HepG2 (cell line): ENCODE measurements around the gene BPIFB2. TPM values are rescaled to one million over a fixed set of nuclear protein-coding genes. Genes with fewer than 3 reads are reported as not detected.
A peak's percentile ranks its signal among the peaks of the same experiment; 100 is the strongest.

ENCODE experiments used
- ELF1 ChIP-seq: sonication (generic); formaldehyde crosslinking; IDR thresholded peaks from 2 replicates; pipeline ENCODE4 v1.4.0; 2020; ENCODE audit warnings: missing genetic modification reagents
- FOSL2 ChIP-seq: sonication (generic); formaldehyde crosslinking; IDR thresholded peaks from 2 replicates; pipeline ENCODE4 v1.4.0; 2020; ENCODE audit warnings: missing genetic modification reagents
- HDAC2 ChIP-seq: sonication (generic); formaldehyde crosslinking; IDR thresholded peaks from 2 replicates; pipeline ENCODE4 v1.4.0; 2020; ENCODE audit warnings: missing genetic modification reagents
- JARID2 ChIP-seq: sonication (generic); formaldehyde crosslinking; IDR thresholded peaks from 2 replicates; pipeline ENCODE4 v1.8.1; 2023; ENCODE audit warnings: missing genetic modification reagents, inconsistent platforms; ENCODE audit not compliant: insufficient replicate concordance
- MXI1 ChIP-seq: IDR thresholded peaks from 3 replicates; pipeline ENCODE4 v1.6.1; 2012; ENCODE audit warnings: low read depth, low read length, inconsistent platforms, borderline replicate concordance
- NFYC ChIP-seq: IDR thresholded peaks from 2 replicates; pipeline ENCODE4 v1.6.1; 2016; ENCODE audit warnings: missing genetic modification reagents, missing compliant biosample characterization
- RFXAP ChIP-seq: sonication (generic); formaldehyde crosslinking; IDR thresholded peaks from 2 replicates; pipeline ENCODE4 v1.4.0; 2020; ENCODE audit warnings: missing genetic modification reagents, borderline replicate concordance
- RXRB ChIP-seq: IDR thresholded peaks from 2 replicates; pipeline ENCODE4 v1.6.1; 2016; ENCODE audit warnings: borderline replicate concordance, missing genetic modification reagents, missing compliant biosample characterization
- ZBTB3 ChIP-seq: sonication (generic); formaldehyde crosslinking; IDR thresholded peaks from 2 replicates; pipeline ENCODE4 v1.4.0; 2020; ENCODE audit warnings: low read depth, mild to moderate bottlenecking, moderate library complexity, missing genetic modification reagents, borderline replicate concordance
- ZFYVE20 ChIP-seq: sonication (generic); formaldehyde crosslinking; IDR thresholded peaks from 2 replicates; pipeline ENCODE4 v1.8.0; 2023; ENCODE audit warnings: low read depth, mild to moderate bottlenecking, moderate library complexity, missing genetic modification reagents, borderline replicate concordance
- ZMYM4 ChIP-seq: sonication (generic); formaldehyde crosslinking; IDR thresholded peaks from 2 replicates; pipeline ENCODE4 v1.8.1; 2023; ENCODE audit warnings: mild to moderate bottlenecking, missing genetic modification reagents
- ZNF235 ChIP-seq: sonication (generic); formaldehyde crosslinking; IDR thresholded peaks from 2 replicates; pipeline ENCODE4 v1.8.1; 2023; ENCODE audit warnings: mild to moderate bottlenecking, missing genetic modification reagents, borderline replicate concordance
- ZNF556 ChIP-seq: sonication (generic); formaldehyde crosslinking; IDR thresholded peaks from 2 replicates; pipeline ENCODE4 v1.4.0; 2020; ENCODE audit warnings: mild to moderate bottlenecking, missing genetic modification reagents, borderline replicate concordance
- ZNF724P ChIP-seq: sonication (generic); formaldehyde crosslinking; IDR thresholded peaks from 2 replicates; pipeline ENCODE4 v1.8.0; 2022; ENCODE audit warnings: missing genetic modification reagents, borderline replicate concordance
- polyA plus RNA-seq, 8 experiments: library from polyadenylated mRNA; depleted of rRNA in 3 of 8; stranded (reverse) in 7 of 8; unstranded in 1 of 8; fragments of >200 nt; fragmentation: Illumina TruSeq in 4 of 8; extraction: Trizol in 4 of 8; gene quantifications; 2 replicates each; pipeline versions ENCODE4 v1.2.1 to v1.2.3, GENCODE V29; 2011 to 2016; ENCODE audit warnings: low read depth in 4 of 8, missing spikeins in 1 of 8, mixed read lengths in 1 of 8; ENCODE audit not compliant: insufficient read depth in 1 of 8
- total RNA-seq, 5 experiments: library from RNA; depleted of rRNA; stranded (reverse); fragments of >200 nt; fragmentation: Illumina TruSeq; extraction: Trizol; gene quantifications; 2 replicates each; pipeline ENCODE4 v1.2.3, GENCODE V29; 2016; ENCODE audit warnings: low read depth in 1 of 5
- TF ChIP-seq, protein P1 (sequence below): IDR thresholded peaks from 2 replicates; pipeline ENCODE4 v1.6.1; 2016; ENCODE audit warnings: missing compliant biosample characterization, missing genetic modification reagents, borderline replicate concordance
- TF ChIP-seq, protein P2 (sequence below): IDR thresholded peaks from 2 replicates; pipeline ENCODE4 v1.6.1; 2018; ENCODE audit warnings: missing genetic modification reagents, mild to moderate bottlenecking, missing compliant biosample characterization
- TF ChIP-seq, protein P3 (sequence below): IDR thresholded peaks from 2 replicates; pipeline ENCODE4 v1.6.1; 2016
- TF ChIP-seq, protein P4 (sequence below): IDR thresholded peaks from 2 replicates; pipeline ENCODE4 v1.6.1; 2016; ENCODE audit warnings: missing compliant biosample characterization, missing genetic modification reagents, borderline replicate concordance
- TF ChIP-seq, protein P5 (sequence below): IDR thresholded peaks from 2 replicates; pipeline ENCODE4 v1.6.1; 2016; ENCODE audit warnings: mild to moderate bottlenecking
- TF ChIP-seq, protein P6 (sequence below): sonication (generic); formaldehyde crosslinking; IDR thresholded peaks from 2 replicates; pipeline ENCODE4 v1.5.1; 2020; ENCODE audit warnings: mild to moderate bottlenecking, missing genetic modification reagents, moderate library complexity

Gene BPIFB2
- total and polyA plus RNA-seq, 2 of the 13 experiments (the other 11 are each of a cell fraction or from before 2014, with no cell fraction given), result 54.5 to 902 TPM

DNA sequence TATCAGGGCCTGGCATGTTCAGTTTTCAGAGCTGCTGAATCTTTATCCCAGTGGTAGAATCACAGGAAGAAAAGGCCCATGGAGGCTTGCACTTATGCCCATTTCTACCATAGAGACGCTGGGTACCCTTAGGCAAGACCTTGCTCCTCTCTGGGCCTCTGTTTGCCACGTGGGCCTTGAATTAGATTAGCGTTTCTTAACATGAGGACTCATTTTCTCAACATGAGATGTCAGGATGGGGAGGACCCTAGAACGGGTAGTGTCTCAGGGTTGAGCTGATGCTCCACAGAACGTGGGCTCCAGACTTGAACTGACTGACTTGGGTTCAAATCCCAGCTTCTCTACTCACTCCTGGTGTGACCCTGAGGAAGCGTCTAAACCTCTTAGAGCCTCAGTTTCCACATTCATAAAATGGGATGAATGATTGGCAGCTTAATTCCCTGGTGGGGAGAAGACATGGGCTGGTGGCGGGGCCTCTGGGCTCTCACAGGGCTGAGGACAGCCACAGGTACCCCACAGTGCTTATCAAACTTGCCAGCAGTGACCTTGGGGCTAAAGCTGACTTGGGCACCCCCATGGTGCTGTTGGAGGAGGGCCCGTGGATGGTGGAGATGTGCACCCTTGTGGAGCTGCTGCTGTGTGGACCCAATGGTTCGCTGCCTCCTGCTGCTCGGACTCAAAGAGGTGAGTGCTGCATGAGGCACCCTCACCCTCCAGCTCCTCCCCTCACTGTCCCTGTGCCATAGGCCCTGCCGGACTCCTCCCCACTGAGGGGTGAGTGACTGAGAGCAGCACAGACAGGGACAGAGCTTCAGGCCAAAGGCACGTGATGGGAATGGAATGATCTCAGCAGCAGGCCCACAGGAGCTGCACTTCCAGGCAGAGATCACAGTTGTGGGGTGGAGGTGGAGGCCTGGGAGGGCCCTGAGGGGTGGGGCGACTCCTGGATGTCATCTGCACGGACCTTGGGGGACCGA is 31.5 kb upstream of the BPIFB2 start (continued):
- TF ChIP-seq, protein P1, sequence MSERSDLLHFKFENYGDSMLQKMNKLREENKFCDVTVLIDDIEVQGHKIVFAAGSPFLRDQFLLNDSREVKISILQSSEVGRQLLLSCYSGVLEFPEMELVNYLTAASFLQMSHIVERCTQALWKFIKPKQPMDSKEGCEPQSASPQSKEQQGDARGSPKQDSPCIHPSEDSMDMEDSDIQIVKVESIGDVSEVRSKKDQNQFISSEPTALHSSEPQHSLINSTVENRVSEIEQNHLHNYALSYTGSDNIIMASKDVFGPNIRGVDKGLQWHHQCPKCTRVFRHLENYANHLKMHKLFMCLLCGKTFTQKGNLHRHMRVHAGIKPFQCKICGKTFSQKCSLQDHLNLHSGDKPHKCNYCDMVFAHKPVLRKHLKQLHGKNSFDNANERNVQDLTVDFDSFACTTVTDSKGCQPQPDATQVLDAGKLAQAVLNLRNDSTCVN, result 0 out of 2 replicates have a peak, but pooled peaks have one; percentile 63
- TF ChIP-seq, protein P2, sequence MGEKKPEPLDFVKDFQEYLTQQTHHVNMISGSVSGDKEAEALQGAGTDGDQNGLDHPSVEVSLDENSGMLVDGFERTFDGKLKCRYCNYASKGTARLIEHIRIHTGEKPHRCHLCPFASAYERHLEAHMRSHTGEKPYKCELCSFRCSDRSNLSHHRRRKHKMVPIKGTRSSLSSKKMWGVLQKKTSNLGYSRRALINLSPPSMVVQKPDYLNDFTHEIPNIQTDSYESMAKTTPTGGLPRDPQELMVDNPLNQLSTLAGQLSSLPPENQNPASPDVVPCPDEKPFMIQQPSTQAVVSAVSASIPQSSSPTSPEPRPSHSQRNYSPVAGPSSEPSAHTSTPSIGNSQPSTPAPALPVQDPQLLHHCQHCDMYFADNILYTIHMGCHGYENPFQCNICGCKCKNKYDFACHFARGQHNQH, result 0 out of 2 replicates have a peak, but pooled peaks have one; percentile 50
- TF ChIP-seq ZNF235 (CRISPR knock-in tag) (no peak), ZMYM4 (peak; percentile 22; the same call in 1 of the 2 replicates), ZBTB3 (CRISPR knock-in tag) (no peak), HDAC2 (peak; percentile 67), ZNF556 (CRISPR knock-in tag) (no peak), FOSL2 (CRISPR knock-in tag) (peak; percentile 63; the same call in 1 of the 2 replicates), NFYC (CRISPR knock-in tag) (no peak), ELF1 (CRISPR knock-in tag) (0 out of 2 replicates have a peak, but pooled peaks have one; percentile 18), ZNF724P (CRISPR knock-in tag) (0 out of 2 replicates have a peak, but pooled peaks have one; percentile 26), RFXAP (peak; percentile 28; the same call in 1 of the 2 replicates), MXI1 (no peak), ZFYVE20 (CRISPR knock-in tag) (no peak), JARID2 (CRISPR knock-in tag) (no peak), RXRB (CRISPR knock-in tag) (peak; percentile 44; the same call in 1 of the 2 replicates)
- TF ChIP-seq, protein P3, sequence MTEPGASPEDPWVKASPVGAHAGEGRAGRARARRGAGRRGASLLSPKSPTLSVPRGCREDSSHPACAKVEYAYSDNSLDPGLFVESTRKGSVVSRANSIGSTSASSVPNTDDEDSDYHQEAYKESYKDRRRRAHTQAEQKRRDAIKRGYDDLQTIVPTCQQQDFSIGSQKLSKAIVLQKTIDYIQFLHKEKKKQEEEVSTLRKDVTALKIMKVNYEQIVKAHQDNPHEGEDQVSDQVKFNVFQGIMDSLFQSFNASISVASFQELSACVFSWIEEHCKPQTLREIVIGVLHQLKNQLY (CRISPR knock-in tag), result peak; percentile 80; the same call in 1 of the 2 replicates
- TF ChIP-seq, protein P4, sequence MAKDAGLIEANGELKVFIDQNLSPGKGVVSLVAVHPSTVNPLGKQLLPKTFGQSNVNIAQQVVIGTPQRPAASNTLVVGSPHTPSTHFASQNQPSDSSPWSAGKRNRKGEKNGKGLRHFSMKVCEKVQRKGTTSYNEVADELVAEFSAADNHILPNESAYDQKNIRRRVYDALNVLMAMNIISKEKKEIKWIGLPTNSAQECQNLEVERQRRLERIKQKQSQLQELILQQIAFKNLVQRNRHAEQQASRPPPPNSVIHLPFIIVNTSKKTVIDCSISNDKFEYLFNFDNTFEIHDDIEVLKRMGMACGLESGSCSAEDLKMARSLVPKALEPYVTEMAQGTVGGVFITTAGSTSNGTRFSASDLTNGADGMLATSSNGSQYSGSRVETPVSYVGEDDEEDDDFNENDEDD (CRISPR knock-in tag), result peak; percentile 30; the same call in 1 of the 2 replicates
- TF ChIP-seq, protein P5, sequence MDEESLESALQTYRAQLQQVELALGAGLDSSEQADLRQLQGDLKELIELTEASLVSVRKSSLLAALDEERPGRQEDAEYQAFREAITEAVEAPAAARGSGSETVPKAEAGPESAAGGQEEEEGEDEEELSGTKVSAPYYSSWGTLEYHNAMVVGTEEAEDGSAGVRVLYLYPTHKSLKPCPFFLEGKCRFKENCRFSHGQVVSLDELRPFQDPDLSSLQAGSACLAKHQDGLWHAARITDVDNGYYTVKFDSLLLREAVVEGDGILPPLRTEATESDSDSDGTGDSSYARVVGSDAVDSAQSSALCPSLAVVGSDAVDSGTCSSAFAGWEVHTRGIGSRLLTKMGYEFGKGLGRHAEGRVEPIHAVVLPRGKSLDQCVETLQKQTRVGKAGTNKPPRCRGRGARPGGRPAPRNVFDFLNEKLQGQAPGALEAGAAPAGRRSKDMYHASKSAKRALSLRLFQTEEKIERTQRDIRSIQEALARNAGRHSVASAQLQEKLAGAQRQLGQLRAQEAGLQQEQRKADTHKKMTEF (CRISPR knock-in tag), result peak; percentile 36; the same call in 1 of the 2 replicates
- TF ChIP-seq, protein P6, sequence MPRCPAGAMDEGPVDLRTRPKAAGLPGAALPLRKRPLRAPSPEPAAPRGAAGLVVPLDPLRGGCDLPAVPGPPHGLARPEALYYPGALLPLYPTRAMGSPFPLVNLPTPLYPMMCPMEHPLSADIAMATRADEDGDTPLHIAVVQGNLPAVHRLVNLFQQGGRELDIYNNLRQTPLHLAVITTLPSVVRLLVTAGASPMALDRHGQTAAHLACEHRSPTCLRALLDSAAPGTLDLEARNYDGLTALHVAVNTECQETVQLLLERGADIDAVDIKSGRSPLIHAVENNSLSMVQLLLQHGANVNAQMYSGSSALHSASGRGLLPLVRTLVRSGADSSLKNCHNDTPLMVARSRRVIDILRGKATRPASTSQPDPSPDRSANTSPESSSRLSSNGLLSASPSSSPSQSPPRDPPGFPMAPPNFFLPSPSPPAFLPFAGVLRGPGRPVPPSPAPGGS (CRISPR knock-in tag), result no peak
